C4-2B (cell line): Measurements from ENCODE around the gene AGFG1.

Experiments used
- CTCF ChIP-seq: fragments of 450-650 bp; conservative IDR thresholded peaks from 2 replicates; pipeline ENCODE4 v1.5.1; 2017; ENCODE audit warnings: mild to moderate bottlenecking
- ZFX ChIP-seq: fragments of 450-650 bp; IDR thresholded peaks from 2 replicates; pipeline ENCODE4 v1.6.1; 2017

- TF ChIP-seq CTCF (no peak), ZFX (no peak)
Measured at GRCh38 chr2:227565080-227565479, 93.1 kb downstream of the AGFG1 start.
